IMR-90 (cell line): Measurements from ENCODE around the gene RBFOX2. TPM values are rescaled to one million over a fixed set of nuclear protein-coding genes. Genes with fewer than 3 reads are reported as not detected.

Source experiments
- ATAC-seq: fragments of 200-7000 bp; cut with Tn5 transposase; 2 replicates; pipeline ENCODE4 v1.9.1; 2020; ENCODE audit warnings: low read depth, mild to moderate bottlenecking, moderate library complexity
- BruUV-seq: library from RNA; stranded (reverse); fragments of 400-500 nt; replicated peaks from 2 replicates; lab custom pipeline; 2021; lab: Mats Ljungman, UMichigan
- CTCF ChIA-PET: fragments of 300-600 bp; formaldehyde crosslinking; extraction: SDS; loops from one replicate; lab custom pipeline; 2021; ENCODE audit warnings: antibody characterized with exemption; lab: Yijun Ruan, JAX
- POLR2A ChIA-PET: fragments of 300-600 bp; sonication (Branson Sonifier 250); formaldehyde crosslinking; loops from one replicate; lab custom pipeline; 2022; ENCODE audit warnings: antibody characterized with exemption; ENCODE audit not compliant: unreplicated experiment; lab: Charles Lee
- DNase-seq: peaks from one replicate; pipeline ENCODE4 v3.0.0; 2013
- H2AFZ ChIP-seq: replicated peaks from 2 replicates; pipeline ENCODE3; 2013; ENCODE audit warnings: low read length, mild to moderate bottlenecking; ENCODE audit not compliant: poor library complexity
- H2AK5ac ChIP-seq: 2 replicates; pipeline ENCODE4 v1.6.1; 2013; ENCODE audit warnings: low read depth, low read length, inconsistent platforms
- H2AK9ac ChIP-seq: replicated peaks from 2 replicates; pipeline ENCODE3; 2013; ENCODE audit warnings: mild to moderate bottlenecking, low read depth, low read length, moderate library complexity; ENCODE audit not compliant: poor library complexity
- H2BK120ac ChIP-seq: 2 replicates; pipeline ENCODE4 v1.6.1; 2013; ENCODE audit warnings: low read depth, low read length, inconsistent platforms
- H2BK15ac ChIP-seq: 3 replicates; pipeline ENCODE4 v1.6.1; 2013; ENCODE audit warnings: low read depth, low read length, inconsistent platforms
- H2BK20ac ChIP-seq: 2 replicates; pipeline ENCODE4 v1.6.1; 2013; ENCODE audit warnings: low read depth, mild to moderate bottlenecking, inconsistent platforms, low read length, moderate library complexity
- H2BK5ac ChIP-seq: 2 replicates; pipeline ENCODE4 v1.6.1; 2013; ENCODE audit warnings: mild to moderate bottlenecking, low read depth, low read length, inconsistent platforms; ENCODE audit not compliant: poor library complexity, severe bottlenecking
- H3K14ac ChIP-seq: replicated peaks from 2 replicates; pipeline ENCODE4 v1.6.1; 2013; ENCODE audit warnings: low read depth, low read length, inconsistent platforms
- H3K18ac ChIP-seq: 2 replicates; pipeline ENCODE4 v1.6.1; 2013; ENCODE audit warnings: low read depth, low read length, control low read depth
- H3K23ac ChIP-seq: 2 replicates; pipeline ENCODE4 v1.6.1; 2013; ENCODE audit warnings: low read depth, low read length, inconsistent platforms
- H3K27ac ChIP-seq: 2 replicates; pipeline ENCODE4 v1.5.1; 2013; ENCODE audit warnings: mild to moderate bottlenecking, control low read depth, low read length; ENCODE audit not compliant: insufficient read depth
- H3K27me3 ChIP-seq: 2 replicates; pipeline ENCODE4 v1.6.1; 2013; ENCODE audit warnings: low read length; ENCODE audit not compliant: control insufficient read depth, insufficient read depth
- H3K36me3 ChIP-seq: 2 replicates; pipeline ENCODE4 v1.6.1; 2013; ENCODE audit warnings: low read length, mixed read lengths; ENCODE audit not compliant: control insufficient read depth, insufficient read depth
- H3K4ac ChIP-seq: 2 replicates; pipeline ENCODE4 v1.6.1; 2013; ENCODE audit warnings: low read depth, low read length, inconsistent platforms
- H3K4me1 ChIP-seq: 2 replicates; pipeline ENCODE4 v1.6.1; 2013; ENCODE audit warnings: low read length, mixed read lengths; ENCODE audit not compliant: control insufficient read depth, insufficient read depth
- H3K4me2 ChIP-seq: 2 replicates; pipeline ENCODE4 v1.6.1; 2013; ENCODE audit warnings: low read depth, mild to moderate bottlenecking, control low read depth, low read length, moderate library complexity
- H3K4me3 ChIP-seq: 2 replicates; pipeline ENCODE4 v1.5.1; 2013; ENCODE audit warnings: low read depth, mild to moderate bottlenecking, control low read depth, low read length, moderate library complexity; ENCODE audit not compliant: insufficient read depth
- H3K56ac ChIP-seq: 2 replicates; pipeline ENCODE4 v1.6.1; 2013; ENCODE audit warnings: low read length, inconsistent platforms; ENCODE audit not compliant: insufficient read depth; ENCODE audit errors: extremely low read depth
- H3K79me1 ChIP-seq, 2 experiments: 2 replicates each; pipeline ENCODE4 v1.6.1; 2013; ENCODE audit warnings: low read length in 2 of 2, inconsistent platforms in 1 of 2, low read depth in 1 of 2
- H3K9ac ChIP-seq: 2 replicates; pipeline ENCODE4 v1.6.1; 2013; ENCODE audit warnings: low read depth, low read length, control low read depth
- H3K9me1 ChIP-seq: 2 replicates; pipeline ENCODE4 v1.6.1; 2013; ENCODE audit warnings: low read length, inconsistent platforms; ENCODE audit not compliant: insufficient read depth
- H3K9me3 ChIP-seq: 2 replicates; pipeline ENCODE4 v1.6.1; 2013; ENCODE audit warnings: low read length; ENCODE audit not compliant: control insufficient read depth, insufficient read depth
- H4K20me1 ChIP-seq: 2 replicates; pipeline ENCODE4 v1.6.1; 2013; ENCODE audit warnings: low read length, inconsistent platforms; ENCODE audit not compliant: insufficient read depth
- H4K5ac ChIP-seq: 2 replicates; pipeline ENCODE4 v1.6.1; 2013; ENCODE audit warnings: mild to moderate bottlenecking, low read depth, low read length, control low read depth
- H4K8ac ChIP-seq, 2 experiments: 2 replicates each; pipeline ENCODE4 v1.6.1; 2013; ENCODE audit warnings: low read depth in 2 of 2, low read length in 2 of 2, control low read depth in 1 of 2, inconsistent platforms in 1 of 2
- H4K91ac ChIP-seq: 2 replicates; pipeline ENCODE4 v1.6.1; 2013; ENCODE audit warnings: low read depth, low read length, inconsistent platforms; ENCODE audit not compliant: insufficient read depth
- BHLHE40 ChIP-seq: fragments of 150-350 bp; IDR thresholded peaks from 2 replicates; pipeline ENCODE4 v1.6.1; 2016; ENCODE audit warnings: mild to moderate bottlenecking, low read depth, low read length
- CHD1 ChIP-seq: IDR thresholded peaks from 2 replicates; pipeline ENCODE4 v1.6.1; 2012; ENCODE audit warnings: low read depth, low read length, improper control_type of control experiment
- FOS ChIP-seq: fragments of 150-350 bp; IDR thresholded peaks from 2 replicates; pipeline ENCODE4 v1.6.1; 2016; ENCODE audit warnings: low read depth, low read length
- MAZ ChIP-seq: IDR thresholded peaks from 2 replicates; pipeline ENCODE4 v1.6.1; 2012; ENCODE audit warnings: low read depth, mild to moderate bottlenecking, low read length, improper control_type of control experiment, moderate library complexity, borderline replicate concordance
- WGBS, 2 experiments: methylation state at CpG; one replicate each; pipeline versions ENCODE4 v1.1.5 to v1.1.7; 2013; ENCODE audit warnings: missing lambda C conversion rate in 2 of 2; ENCODE audit not compliant: insufficient read length in 1 of 2; ENCODE audit errors: extremely low coverage in 2 of 2; 5-methylcytosine and 5-hydroxymethylcytosine counted together
- dilution Hi-C: fragments of 300-500 bp; cut with HindIII; formaldehyde crosslinking; loops from one replicate; pipeline ENCODE4 v1.14.3; 2018; ENCODE audit warnings: low sequenced_read_pairs; ENCODE audit not compliant: unreplicated experiment
- in situ Hi-C: fragments of 300-500 bp; cut with MboI; formaldehyde crosslinking; loops from 3 replicates; pipeline ENCODE4 v1.14.3; 2019; ENCODE audit warnings: low sequenced_read_pairs, inconsistent platforms, mixed read lengths
- intact Hi-C: fragments of 100-400 bp; cut with micrococcal nuclease; formaldehyde crosslinking; loops from 2 replicates; pipeline ENCODE4 v1.10.0; 2022
- polyA plus RNA-seq, 3 experiments: library from polyadenylated mRNA; depleted of rRNA; stranded (reverse); fragments of >200 nt; gene quantifications; 2 replicates each; pipeline ENCODE4 v1.2.3, GENCODE V29; 2012; ENCODE audit warnings: low replicate concordance in 1 of 3
- total RNA-seq: library from RNA; depleted of rRNA; stranded (reverse); fragments of >200 nt; gene quantifications from 2 replicates; pipeline ENCODE4 v1.2.3, GENCODE V29; 2012

Gene RBFOX2
- total and polyA plus RNA-seq, 2 of the 4 experiments (the other 2 are of a cell fraction), result 146 to 178 TPM

DNA sequence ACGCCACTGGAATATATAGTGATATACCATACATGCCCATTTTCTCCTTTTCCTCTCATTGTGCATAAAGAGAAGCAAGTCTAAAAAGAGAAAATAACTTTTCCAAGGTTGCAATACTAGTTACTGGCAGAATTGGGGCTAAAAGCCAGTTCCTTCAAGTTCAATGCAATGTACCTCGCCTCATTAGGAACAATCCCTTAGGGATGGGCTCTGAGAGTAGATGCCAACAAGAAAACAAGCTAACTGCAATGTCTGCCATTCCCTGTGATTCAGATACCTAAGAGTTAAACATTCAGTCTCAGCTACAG lies 114.3 kb downstream of the RBFOX2 start:
- H3K4me1 ChIP-seq, result peaks cover 12% of the 10 kb centered on the region

More for the DNA sequence above, 114.3 kb downstream of the RBFOX2 start:
- no peak overlapping the region for H2AK9ac ChIP-seq
- no peak overlapping the region for H4K91ac ChIP-seq
- no peak overlapping the region for H2AFZ ChIP-seq
- no peak overlapping the region for H2AK5ac ChIP-seq
- POLR2A ChIA-PET, result interaction anchor here (0.9 kb wide), 1 partner anchor 284 kb away, joined by 4 read pairs; no protein-coding TSS in a partner anchor
- dilution Hi-C loops, result no loop called here
- CTCF ChIA-PET, result interaction anchor here (1.4 kb wide), 1 partner anchor 74 kb away, joined by 3 read pairs; no protein-coding TSS in a partner anchor
- peak overlapping the region; percentile 29; the same call in 1 of the 2 replicates for H3K9ac ChIP-seq
- peak overlapping the region; percentile 18; the same call in 1 of the 2 replicates for H3K27ac ChIP-seq
- peak overlapping the region; percentile 17; the same call in 1 of the 3 replicates for H2BK15ac ChIP-seq
- no peak for TF ChIP-seq FOS
- TF ChIP-seq CHD1, result no peak
- no peak for TF ChIP-seq BHLHE40
- TF ChIP-seq MAZ, result no peak
- H2BK120ac ChIP-seq, result peak overlapping the region; percentile 35; the same call in 1 of the 2 replicates
- DNase-seq (no peak), ATAC-seq (no peak)
- no CpG with 5 or more reads among the region's 2 CpGs for WGBS, 2 experiments
- H3K23ac ChIP-seq, result no peak overlapping the region
- H3K79me1 ChIP-seq, result peaks cover 30 to 86% of the 10 kb centered on the region in 2 experiments
- H4K20me1 ChIP-seq, result peaks cover 47% of the 10 kb centered on the region
- peak overlapping the region; percentile 74 for H2BK5ac ChIP-seq
- BruUV-seq, result no TSS peak
- H4K8ac ChIP-seq, result peak overlapping the region in 1 of 2 experiments; percentile 81; a peak in 2 of 4 replicates
- H3K9me1 ChIP-seq, result peaks cover 19% of the 10 kb centered on the region
- H3K4me3 ChIP-seq, result no peak overlapping the region
- H3K18ac ChIP-seq, result no peak overlapping the region
- peak overlapping the region; percentile 46; the same call in 1 of the 2 replicates for H3K56ac ChIP-seq
- no peak overlapping the region for H4K5ac ChIP-seq
- no peak overlapping the region for H3K4ac ChIP-seq
- H3K9me3 ChIP-seq, result no peaks in the 10 kb centered on the region
- peak overlapping the region; percentile 39; the same call in 1 of the 2 replicates for H3K14ac ChIP-seq
- H2BK20ac ChIP-seq, result no peak overlapping the region
- H3K27me3 ChIP-seq, result no peaks in the 10 kb centered on the region
- H3K36me3 ChIP-seq, result no peaks in the 10 kb centered on the region
- intact Hi-C loops, result no loop called here
- in situ Hi-C loops, result no loop called here
- peak overlapping the region; percentile 73; the same call in 1 of the 2 replicates for H3K4me2 ChIP-seq
